ENCODE data around the gene FAM124A.

GRCh38 chr13:51178456-51179074 is 43.6 kb upstream of the FAM124A start:
- TF ChIP-seq MAX (IDR thresholded peaks at IDR 0.05) (no peak), JUND (IDR thresholded peaks at IDR 0.05) (no peak), CTCF (IDR thresholded peaks at IDR 0.05 in 2 of 3, conservative IDR thresholded peaks at IDR 0.05 in 1 of 3; ENCODE audit: borderline replicate concordance in 1 of 3, insufficient read depth in 1 of 3, low read depth in 2 of 3, low read length in 2 of 3) (no peak)
